HepG2 (cell line): ENCODE measurements around the gene PNKD. TPM values are rescaled to one million over a fixed set of nuclear protein-coding genes. Genes with fewer than 3 reads are reported as not detected.

Experiments
- ARNT2 ChIP-seq: sonication (generic); formaldehyde crosslinking; IDR thresholded peaks from 2 replicates; pipeline ENCODE4 v1.8.0; 2022; ENCODE audit warnings: mild to moderate bottlenecking, low read depth, missing genetic modification reagents, moderate library complexity
- ASH2L ChIP-seq: fragments of 300-600, 200-600 bp; sonication (generic); IDR thresholded peaks from 2 replicates; pipeline ENCODE4 v1.7.0; 2017; ENCODE audit warnings: low read depth, mild to moderate bottlenecking, moderate library complexity, mixed read lengths, low read length; ENCODE audit not compliant: insufficient read length
- CTCF ChIP-seq: sonication (generic); formaldehyde crosslinking; IDR thresholded peaks from 2 replicates; pipeline ENCODE4 v1.5.0; 2020; ENCODE audit warnings: mild to moderate bottlenecking, missing genetic modification reagents, moderate library complexity
- DRAP1 ChIP-seq: IDR thresholded peaks from 2 replicates; pipeline ENCODE4 v1.6.1; 2016; ENCODE audit warnings: missing genetic modification reagents, missing compliant biosample characterization
- DZIP1 ChIP-seq: sonication (generic); formaldehyde crosslinking; IDR thresholded peaks from 2 replicates; pipeline ENCODE4 v1.5.0; 2020; ENCODE audit warnings: mild to moderate bottlenecking, missing genetic modification reagents
- MAF1 ChIP-seq: sonication (generic); formaldehyde crosslinking; IDR thresholded peaks from 2 replicates; pipeline ENCODE4 v1.5.0; 2020; ENCODE audit warnings: missing genetic modification reagents, borderline replicate concordance
- NFE2L1 ChIP-seq: sonication (generic); formaldehyde crosslinking; IDR thresholded peaks from 2 replicates; pipeline ENCODE4 v1.4.0; 2020; ENCODE audit warnings: missing genetic modification reagents, mild to moderate bottlenecking, borderline replicate concordance
- PHF20 ChIP-seq: sonication (generic); formaldehyde crosslinking; IDR thresholded peaks from 2 replicates; pipeline ENCODE4 v1.5.0; 2020; ENCODE audit warnings: mild to moderate bottlenecking, missing genetic modification reagents
- RFXAP ChIP-seq: sonication (generic); formaldehyde crosslinking; IDR thresholded peaks from 2 replicates; pipeline ENCODE4 v1.4.0; 2020; ENCODE audit warnings: missing genetic modification reagents, borderline replicate concordance
- SOX5 ChIP-seq: IDR thresholded peaks from 2 replicates; pipeline ENCODE4 v1.6.1; 2016; ENCODE audit warnings: borderline replicate concordance
- TOE1 ChIP-seq: sonication (generic); formaldehyde crosslinking; IDR thresholded peaks from 2 replicates; pipeline ENCODE4 v1.4.0; 2020; ENCODE audit warnings: mild to moderate bottlenecking, missing genetic modification reagents
- TOPORS ChIP-seq: sonication (generic); formaldehyde crosslinking; IDR thresholded peaks from 2 replicates; pipeline ENCODE4 v1.8.0; 2023; ENCODE audit warnings: mild to moderate bottlenecking, missing genetic modification reagents
- ZBTB38 ChIP-seq: sonication (generic); formaldehyde crosslinking; IDR thresholded peaks from 2 replicates; pipeline ENCODE4 v1.5.1; 2020; ENCODE audit warnings: mild to moderate bottlenecking, missing genetic modification reagents
- ZFX ChIP-seq: sonication (generic); formaldehyde crosslinking; IDR thresholded peaks from 2 replicates; pipeline ENCODE4 v1.4.0; 2020; ENCODE audit warnings: mild to moderate bottlenecking, low read depth, missing genetic modification reagents, moderate library complexity
- ZGPAT ChIP-seq: IDR thresholded peaks from 2 replicates; pipeline ENCODE4 v1.6.1; 2016; ENCODE audit warnings: mild to moderate bottlenecking
- ZMYM2 ChIP-seq: sonication (generic); formaldehyde crosslinking; IDR thresholded peaks from 2 replicates; pipeline ENCODE4 v1.8.0; 2022; ENCODE audit warnings: mild to moderate bottlenecking, missing genetic modification reagents
- ZMYM4 ChIP-seq: sonication (generic); formaldehyde crosslinking; IDR thresholded peaks from 2 replicates; pipeline ENCODE4 v1.8.1; 2023; ENCODE audit warnings: mild to moderate bottlenecking, missing genetic modification reagents
- ZNF503 ChIP-seq: sonication (generic); formaldehyde crosslinking; IDR thresholded peaks from 2 replicates; pipeline ENCODE4 v1.4.0; 2020; ENCODE audit warnings: missing genetic modification reagents
- ZSCAN9 ChIP-seq: IDR thresholded peaks from 2 replicates; pipeline ENCODE4 v1.6.1; 2016; ENCODE audit warnings: borderline replicate concordance
- polyA plus RNA-seq, 8 experiments: library from polyadenylated mRNA; depleted of rRNA in 3 of 8; stranded (reverse) in 7 of 8; unstranded in 1 of 8; fragments of >200 nt; fragmentation: Illumina TruSeq in 4 of 8; extraction: Trizol in 4 of 8; gene quantifications; 2 replicates each; pipeline versions ENCODE4 v1.2.1 to v1.2.3, GENCODE V29; 2011 to 2016; ENCODE audit warnings: low read depth in 4 of 8, missing spikeins in 1 of 8, mixed read lengths in 1 of 8; ENCODE audit not compliant: insufficient read depth in 1 of 8
- total RNA-seq, 5 experiments: library from RNA; depleted of rRNA; stranded (reverse); fragments of >200 nt; fragmentation: Illumina TruSeq; extraction: Trizol; gene quantifications; 2 replicates each; pipeline ENCODE4 v1.2.3, GENCODE V29; 2016; ENCODE audit warnings: low read depth in 1 of 5

PNKD gene
- total and polyA plus RNA-seq, 2 of the 13 experiments (the other 11 are each of a cell fraction or from before 2014, with no cell fraction given): 55.9 to 80.4 TPM

- peak; percentile 51; the same call in 1 of the 2 replicates for TF ChIP-seq ZNF503
- TF ChIP-seq NFE2L1 (CRISPR knock-in tag): no peak
- TF ChIP-seq TOE1 (CRISPR knock-in tag): peak; percentile 89
- TF ChIP-seq ARNT2 (CRISPR knock-in tag): no peak
- 0 out of 2 replicates have a peak, but pooled peaks have one; percentile 33 for TF ChIP-seq MAF1
- no peak for TF ChIP-seq DZIP1 (CRISPR knock-in tag)
- peak; percentile 46; the same call in 1 of the 2 replicates for TF ChIP-seq RFXAP (CRISPR knock-in tag)
- TF ChIP-seq PHF20 (CRISPR knock-in tag): no peak
- peak; percentile 79 for TF ChIP-seq ZFX (CRISPR knock-in tag)
- TF ChIP-seq ZMYM2 (CRISPR knock-in tag): peak; percentile 96
- peak; percentile 33 for TF ChIP-seq ASH2L
- TF ChIP-seq TOPORS (CRISPR knock-in tag): peak; percentile 32; the same call in 1 of the 2 replicates
- TF ChIP-seq CTCF (CRISPR knock-in tag): peak; percentile 99
- TF ChIP-seq ZMYM4: peak; percentile 79
- TF ChIP-seq DRAP1 (CRISPR knock-in tag): peak; percentile 63
- peak; percentile 72 for TF ChIP-seq ZGPAT
- TF ChIP-seq ZSCAN9 (CRISPR knock-in tag): peak; percentile 56; the same call in 1 of the 2 replicates
- peak; percentile 67 for TF ChIP-seq SOX5
- 0 out of 2 replicates have a peak, but pooled peaks have one; percentile 65 for TF ChIP-seq ZBTB38
Measured at GRCh38 chr2:218301176-218301819, 31.0 kb downstream of the PNKD start (continued).
